HG02870 (cell line): ENCODE data around the gene RTTN.
A peak's percentile ranks its signal among the peaks of the same experiment; 100 is the strongest.

Source experiments
- ATAC-seq: cut with Tn5 transposase; IDR thresholded peaks from one replicate; pipeline ENCODE4 v1.9.1; 2021; ENCODE audit warnings: mild to moderate bottlenecking, moderate library complexity; ENCODE audit not compliant: unreplicated experiment

Gene RTTN

DNA sequence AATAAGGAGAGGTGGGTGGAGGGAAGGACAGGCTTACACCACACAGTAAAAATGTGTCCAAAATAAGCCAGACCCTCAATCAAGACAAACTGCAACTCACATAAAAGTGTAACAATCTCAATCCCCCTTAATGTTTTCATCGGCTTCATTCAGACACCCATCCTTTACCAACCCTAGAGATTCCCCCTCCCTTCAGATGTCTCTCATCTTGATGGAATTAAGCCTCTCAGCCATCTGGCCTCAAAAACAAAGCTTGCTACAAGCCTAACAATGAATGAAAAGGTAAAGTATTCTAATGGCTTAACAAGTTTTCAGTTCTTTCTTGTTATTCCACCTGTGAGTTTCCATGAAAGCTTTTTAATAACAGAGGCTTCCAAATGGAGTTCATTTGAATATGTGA lies 5.2 kb downstream of the RTTN start:
- ATAC-seq = no peak

DNA sequence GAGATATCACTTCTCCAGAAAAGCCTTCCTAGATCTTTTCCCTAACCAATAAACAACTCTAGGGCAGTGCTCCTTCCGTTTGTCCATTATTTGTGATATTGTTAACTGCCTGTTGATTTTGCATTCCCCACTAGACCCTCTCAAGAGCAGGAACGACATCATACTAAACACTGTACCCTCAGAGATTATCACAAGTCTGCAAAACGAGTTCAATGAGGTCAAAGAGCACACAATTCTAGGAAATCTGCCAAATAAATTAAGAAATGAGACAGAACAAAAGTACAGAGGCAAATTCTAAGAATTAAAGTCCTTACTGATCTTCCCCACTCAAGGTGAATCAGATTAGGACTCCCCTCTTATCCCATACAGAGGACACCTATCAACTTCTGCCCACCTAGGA lies 7.6 kb downstream of the RTTN start:
- no peak for ATAC-seq

DNA sequence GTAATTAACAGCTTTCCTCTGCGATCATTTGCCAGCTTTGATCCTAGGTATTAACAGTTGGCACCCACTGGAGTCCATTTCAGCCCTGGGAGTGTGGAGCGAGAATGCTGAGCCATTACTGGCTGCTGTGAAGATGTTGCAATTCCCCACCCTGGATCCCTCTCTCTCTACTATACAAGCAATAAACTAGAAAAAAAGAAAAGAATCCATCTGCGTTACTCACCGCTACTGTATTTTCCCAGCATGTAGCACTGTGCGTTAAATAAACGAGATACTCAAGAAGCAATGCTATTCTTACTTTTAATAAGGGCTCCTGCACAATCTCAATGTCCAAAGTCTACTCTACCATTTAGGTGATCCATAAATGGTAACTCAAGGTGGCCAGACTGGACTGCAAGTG lies 8.5 kb downstream of the RTTN start:
- ATAC-seq = no peak

DNA sequence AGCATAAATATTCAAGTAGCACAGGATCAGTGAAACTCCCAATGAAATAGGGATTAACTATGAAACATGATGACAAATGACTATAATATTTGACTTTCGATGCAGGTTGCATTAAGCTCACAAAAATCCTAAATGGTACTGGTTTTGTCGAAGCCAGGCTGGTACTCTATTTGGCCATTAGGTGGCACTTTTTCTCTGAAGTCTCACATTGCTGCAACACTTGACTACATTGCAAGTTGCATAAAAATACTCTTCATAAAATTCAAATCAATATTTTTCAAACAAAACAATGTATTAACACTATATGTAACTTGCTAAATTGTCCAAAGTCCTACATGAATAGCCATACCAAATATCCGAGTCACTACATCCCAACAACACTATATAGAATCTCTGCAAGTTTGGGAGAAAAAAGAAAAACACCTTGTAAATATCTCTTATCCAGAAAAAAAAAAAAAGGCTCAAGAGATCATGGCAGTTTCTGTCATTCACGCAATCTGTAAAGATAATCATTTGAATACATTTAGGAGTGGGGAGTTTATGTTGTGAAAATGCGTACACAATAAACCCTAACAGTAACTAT lies 9.5 kb downstream of the RTTN start:
- ATAC-seq = peak; percentile 18

GRCh38 chr18:70195014-70195614 lies 10.4 kb downstream of the RTTN start:
- ATAC-seq = peak; percentile 44

DNA sequence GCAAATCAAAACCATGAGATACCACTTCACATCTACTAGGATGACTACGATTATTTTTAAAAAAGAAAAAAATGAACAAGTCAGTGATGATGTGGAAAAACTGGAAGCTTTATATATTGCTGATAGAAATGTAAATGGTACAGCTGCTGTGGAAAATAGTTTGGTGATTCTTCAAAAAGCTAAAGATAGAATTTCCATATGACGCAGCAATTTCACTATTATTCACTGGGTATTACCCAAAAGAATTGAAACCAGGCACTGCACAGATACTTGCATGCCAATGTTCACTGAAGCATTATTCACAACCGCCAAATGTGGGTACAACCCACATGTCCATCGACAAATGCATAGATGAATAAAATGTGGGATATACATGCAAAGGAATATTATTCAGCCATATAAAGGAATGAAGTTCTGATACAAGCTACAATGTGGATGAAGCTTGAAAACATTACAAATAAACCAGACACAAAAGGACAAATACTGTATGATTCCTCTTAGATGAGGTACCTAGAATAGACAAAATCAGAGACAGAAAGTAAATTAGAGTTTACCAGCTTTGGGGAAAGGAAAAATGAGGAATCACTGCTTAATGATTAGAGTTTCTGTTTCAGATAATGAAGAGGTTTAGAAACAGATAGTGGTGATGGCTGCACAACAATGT lies 11.1 kb downstream of the RTTN start:
- ATAC-seq = peak; percentile 75

DNA sequence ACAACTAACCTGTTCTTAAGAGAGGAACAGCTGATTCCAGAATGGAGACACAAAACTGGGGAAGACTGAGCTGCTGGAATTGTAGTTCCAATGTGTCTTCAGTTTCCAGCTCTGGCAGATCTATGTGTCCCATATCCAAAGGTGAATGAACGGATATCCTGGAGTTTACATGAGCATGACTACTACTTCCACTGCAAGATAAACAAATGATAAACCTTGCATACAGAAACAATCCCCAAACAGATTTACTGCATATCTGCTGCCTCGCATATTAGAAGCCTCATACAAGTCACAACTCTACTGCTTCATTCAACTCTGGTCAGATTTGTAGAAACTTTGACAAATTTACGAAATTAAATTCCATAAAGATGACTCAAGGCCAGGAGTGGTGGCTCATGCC lies 15.0 kb downstream of the RTTN start:
- no peak for ATAC-seq

- no peak for ATAC-seq
These were observed 17.4 kb downstream of the RTTN start for GRCh38 chr18:70188113-70188512.

- ATAC-seq = no peak
These were observed 22.0 kb downstream of the RTTN start for GRCh38 chr18:70183441-70183840.

GRCh38 chr18:70182548-70182947 lies 22.9 kb downstream of the RTTN start:
- no peak for ATAC-seq

GRCh38 chr18:70181725-70182124 lies 23.8 kb downstream of the RTTN start:
- no peak for ATAC-seq

DNA sequence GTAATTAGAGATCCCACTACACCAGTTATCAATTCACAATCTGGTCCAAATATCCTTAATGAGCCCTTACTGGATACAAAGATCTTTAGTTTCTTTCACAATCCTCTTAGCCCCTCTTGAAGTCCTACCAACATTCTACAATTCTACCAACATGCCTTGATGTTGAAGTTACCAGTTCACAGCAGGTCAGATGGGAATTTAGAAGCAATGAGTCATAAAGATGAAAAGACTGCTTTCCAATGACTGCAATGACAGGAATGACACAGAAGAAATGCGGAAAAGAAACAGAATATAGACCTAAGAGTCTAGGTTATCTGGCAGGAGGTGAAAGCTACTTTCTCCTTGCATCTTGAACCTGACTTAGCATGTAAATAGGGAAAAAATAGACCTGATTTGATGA lies 24.5 kb downstream of the RTTN start:
- ATAC-seq = no peak

DNA sequence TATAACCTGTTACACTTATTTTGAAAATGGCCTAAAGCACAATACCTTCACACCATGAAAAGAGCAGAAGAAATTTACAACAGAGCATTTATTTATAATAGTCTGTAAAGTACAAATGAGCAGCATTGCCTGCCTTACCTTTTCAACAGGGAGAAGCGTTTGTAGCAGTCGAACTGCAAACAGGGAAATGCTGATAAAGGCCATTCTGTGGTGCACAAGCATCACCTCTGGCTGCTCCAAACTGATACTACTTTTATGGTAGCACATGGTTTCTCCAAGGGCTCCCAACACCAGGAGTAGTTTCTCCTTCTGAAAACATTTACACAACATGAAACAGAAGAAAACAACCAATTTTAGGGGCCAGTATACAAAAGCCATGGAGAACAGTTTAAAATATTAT lies 28.9 kb downstream of the RTTN start:
- no peak for ATAC-seq

GRCh38 chr18:70175216-70175615 lies 30.3 kb downstream of the RTTN start:
- no peak for ATAC-seq

DNA sequence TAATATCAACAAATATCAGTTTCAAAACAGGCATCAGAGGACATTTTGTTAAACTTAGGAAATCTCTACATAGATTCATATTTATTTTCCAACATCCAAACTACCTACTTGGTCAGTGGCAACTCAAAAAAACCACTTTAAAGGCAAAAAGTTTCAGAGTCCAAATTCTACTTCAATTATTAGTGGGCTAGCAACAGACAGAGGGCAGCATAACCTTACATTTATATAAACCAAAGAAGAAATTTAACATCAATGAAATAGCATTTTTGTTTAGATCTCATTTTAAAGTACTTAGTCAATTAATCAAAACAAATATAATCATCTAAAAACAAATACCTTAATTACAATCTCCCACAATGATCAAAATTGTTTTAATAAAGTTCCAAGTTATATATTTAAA lies 33.3 kb downstream of the RTTN start:
- no peak for ATAC-seq

DNA sequence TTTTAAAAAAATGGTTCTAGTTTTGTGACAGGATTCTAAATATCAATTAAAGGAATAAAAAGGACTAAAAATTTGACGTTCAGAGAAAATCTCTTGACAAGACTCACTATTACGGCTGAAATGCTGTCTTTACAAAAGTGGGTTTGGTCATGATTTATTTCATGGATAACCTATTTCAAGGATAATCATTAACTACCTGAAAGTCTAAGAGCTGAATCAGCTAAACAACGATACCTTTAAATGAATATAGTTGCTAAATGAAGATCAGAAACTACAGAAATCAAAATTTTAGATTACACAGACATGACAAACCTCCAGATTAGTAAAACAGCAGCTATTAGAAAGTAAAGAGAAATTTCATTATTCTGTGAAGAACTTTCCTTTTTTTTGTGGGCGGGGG lies 35.7 kb downstream of the RTTN start:
- no peak for ATAC-seq

GRCh38 chr18:70166668-70167067 lies 38.8 kb downstream of the RTTN start:
- ATAC-seq = no peak

DNA sequence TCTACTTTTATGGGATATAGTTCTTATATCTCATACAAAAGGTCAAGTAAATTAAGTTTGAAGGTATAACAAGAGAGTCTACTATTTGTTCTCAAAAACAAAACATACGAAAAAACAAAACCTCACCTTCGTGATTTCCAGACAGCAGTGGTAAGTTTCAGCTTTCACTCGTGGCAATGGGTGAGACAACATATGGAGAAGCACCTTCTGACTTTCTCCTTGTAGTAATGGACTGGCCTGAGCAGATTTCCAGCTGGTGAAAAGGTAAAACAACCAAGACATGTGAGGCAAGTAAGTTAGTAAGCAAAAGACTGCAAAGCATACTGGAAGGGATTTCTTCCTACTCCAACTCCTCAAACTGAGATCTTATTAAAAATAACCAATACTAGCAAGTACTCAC lies 39.6 kb downstream of the RTTN start:
- ATAC-seq = peak; percentile 88

DNA sequence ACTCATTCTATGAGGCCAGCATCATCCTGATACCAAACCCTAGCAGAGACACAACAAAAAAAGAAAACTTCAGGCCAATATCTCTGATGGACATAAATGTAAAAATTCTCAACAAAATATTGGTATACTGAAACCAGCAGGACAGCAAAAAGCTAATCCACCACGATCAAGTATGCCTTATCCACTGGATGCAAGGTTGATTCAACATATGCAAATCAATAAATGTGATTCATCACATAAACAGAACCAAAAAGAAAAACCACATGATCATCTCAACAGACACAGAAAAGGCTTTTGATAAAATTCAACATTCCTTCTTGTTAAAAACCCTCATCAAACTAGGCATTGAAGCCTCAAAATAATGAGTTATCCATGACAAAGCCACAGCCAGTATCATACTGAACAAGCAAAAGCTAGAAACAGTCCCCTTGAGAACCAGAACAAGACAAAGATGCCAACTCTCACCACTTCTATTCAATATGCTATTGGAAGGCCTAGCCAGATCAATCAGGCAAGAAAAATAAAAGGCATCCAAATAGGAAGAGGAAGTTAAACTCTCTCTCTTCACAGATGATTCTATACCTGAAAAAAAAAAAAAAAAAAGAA lies 45.3 kb downstream of the RTTN start:
- no peak for ATAC-seq

- ATAC-seq = peak; percentile 95
These were observed 46.3 kb downstream of the RTTN start for GRCh38 chr18:70158992-70159717.

- no peak for ATAC-seq
These were observed 48.6 kb downstream of the RTTN start for GRCh38 chr18:70156886-70157285.
